Measurements from ENCODE around the gene KANSL3. TPM values are rescaled to one million over a fixed set of nuclear protein-coding genes. Genes with fewer than 3 reads are reported as not detected.
"Not testable (repeated sequence)": the region's sequence is repeated elsewhere in the genome, so short reads cannot be mapped to it uniquely, and the experiment has no call there.

KANSL3 gene
- total RNA-seq, 2 experiments from 2014 or later: 47.2 to 52.4 TPM

DNA sequence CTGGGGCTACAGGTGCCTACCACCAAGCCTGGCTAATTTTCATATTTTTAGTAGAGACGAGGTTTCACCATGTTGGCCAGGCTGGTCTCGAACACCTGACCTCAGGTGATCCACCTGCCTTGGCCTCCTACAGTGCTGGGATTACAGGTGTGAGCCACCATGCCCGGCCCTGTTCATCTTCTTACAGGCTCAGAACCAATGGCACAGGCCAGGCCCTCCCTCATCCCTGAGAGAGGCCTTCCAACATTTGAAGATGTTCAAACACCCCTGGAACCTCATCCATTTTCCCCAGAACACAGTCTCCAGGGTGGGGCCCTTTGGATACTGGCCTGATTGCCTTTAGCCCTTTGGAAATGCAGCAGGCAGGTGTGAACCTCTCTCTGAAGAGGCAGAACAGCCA lies 27.6 kb upstream of the KANSL3 start:
- H3K4me1 Mint-ChIP-seq; H3K9me3 Mint-ChIP-seq; H3K4me3 Mint-ChIP-seq; H3K27ac Mint-ChIP-seq; POLR2A ChIA-PET; H3K27me3 Mint-ChIP-seq; H3K36me3 Mint-ChIP-seq (ENCODE audit: low read depth); DNase-seq: not testable (repeated sequence)
- CTCF ChIA-PET: interaction anchor here (0.7 kb wide), 1 partner anchor 478 kb away, joined by 3 read pairs; no protein-coding TSS in a partner anchor

- ChIA-PET POLR2A (no interaction called here), CTCF (interaction anchor here (0.5 to 0.7 kb wide), 2 partner anchors 32 to 478 kb away, joined by 3 read pairs; no protein-coding TSS in a partner anchor)
- H3K27me3 Mint-ChIP-seq: no peaks in the 10 kb centered on the region
- no peak overlapping the region for H3K4me3 Mint-ChIP-seq
- no peak for DNase-seq
- H3K36me3 Mint-ChIP-seq (ENCODE audit: low read depth): no peaks in the 10 kb centered on the region
- H3K27ac Mint-ChIP-seq: no peak overlapping the region
- H3K9me3 Mint-ChIP-seq: peaks cover 4% of the 10 kb centered on the region
- no peaks in the 10 kb centered on the region for H3K4me1 Mint-ChIP-seq
Observed at GRCh38 chr2:96665083-96665569, 27.0 kb upstream of the KANSL3 start.

GRCh38 chr2:96664366-96664925 lies 26.3 kb upstream of the KANSL3 start:
- Mint-ChIP-seq H3K4me1 (no peaks in the 10 kb centered on the region), H3K27ac (no peak overlapping the region), H3K4me3 (no peak overlapping the region), H3K27me3 (no peaks in the 10 kb centered on the region), H3K9me3 (peaks cover 4% of the 10 kb centered on the region), H3K36me3 (ENCODE audit: low read depth) (no peaks in the 10 kb centered on the region)
- DNase-seq: no peak
- POLR2A ChIA-PET: no interaction called here
- CTCF ChIA-PET: interaction anchor here (0.5 to 1.0 kb wide), 2 partner anchors 31 to 257 kb away, joined by 3 read pairs; no protein-coding TSS in a partner anchor

DNA sequence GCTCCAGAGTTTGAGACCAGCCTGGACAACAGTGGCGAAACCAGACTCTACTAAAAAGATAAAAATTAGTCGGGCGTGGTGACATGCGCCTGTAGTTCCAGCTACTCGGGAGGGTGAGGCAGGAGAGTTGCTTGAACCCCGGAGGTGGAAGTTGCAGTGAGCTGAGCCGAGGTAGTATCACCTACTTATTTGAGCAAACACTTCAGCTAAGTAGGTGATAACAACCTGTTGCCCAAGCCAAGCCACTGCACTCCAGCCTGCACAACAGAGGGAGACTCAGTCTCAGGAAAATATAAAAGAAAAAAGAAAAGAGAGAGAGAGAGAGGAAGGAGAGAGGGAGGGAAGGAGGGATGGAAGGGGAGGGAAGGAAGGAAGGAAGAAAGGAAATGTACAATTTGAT lies 25.7 kb upstream of the KANSL3 start:
- POLR2A ChIA-PET: no interaction called here
- no peak for DNase-seq
- Mint-ChIP-seq H3K36me3 (ENCODE audit: low read depth) (no peaks in the 10 kb centered on the region), H3K4me3 (no peak overlapping the region), H3K27ac (no peak overlapping the region), H3K4me1 (no peaks in the 10 kb centered on the region), H3K9me3 (peaks cover 4% of the 10 kb centered on the region), H3K27me3 (no peaks in the 10 kb centered on the region)
- CTCF ChIA-PET: interaction anchor here (1.0 kb wide), 1 partner anchor 256 kb away, joined by 3 read pairs; no protein-coding TSS in a partner anchor

DNA sequence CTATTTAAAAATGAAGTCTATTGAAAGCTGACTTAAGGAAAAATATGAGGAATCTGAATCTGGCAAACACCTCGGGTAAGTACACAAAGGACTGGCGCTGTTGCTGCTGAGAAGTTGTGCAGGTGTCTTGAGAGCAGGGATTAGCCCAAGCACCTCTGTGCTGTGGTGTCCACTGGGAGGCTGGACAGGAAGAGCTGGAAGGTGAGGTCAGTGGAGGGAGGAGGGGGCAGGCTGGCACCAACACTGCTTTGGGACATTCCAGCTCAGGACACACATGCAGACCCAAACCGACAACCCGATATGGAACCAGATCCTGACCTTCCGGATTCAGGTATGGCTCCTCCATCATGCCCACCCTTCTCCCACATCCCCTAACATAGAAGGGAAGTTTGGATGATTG lies 25.1 kb upstream of the KANSL3 start:
- Mint-ChIP-seq H3K27me3 (peaks cover 2% of the 10 kb centered on the region), H3K4me3 (no peak overlapping the region), H3K36me3 (ENCODE audit: low read depth) (no peaks in the 10 kb centered on the region), H3K4me1 (no peaks in the 10 kb centered on the region), H3K27ac (no peak overlapping the region), H3K9me3 (peaks cover 4% of the 10 kb centered on the region)
- CTCF ChIA-PET: interaction anchor here (1.0 kb wide), 1 partner anchor 256 kb away, joined by 3 read pairs; no protein-coding TSS in a partner anchor
- no peak for DNase-seq
- POLR2A ChIA-PET: no interaction called here

DNA sequence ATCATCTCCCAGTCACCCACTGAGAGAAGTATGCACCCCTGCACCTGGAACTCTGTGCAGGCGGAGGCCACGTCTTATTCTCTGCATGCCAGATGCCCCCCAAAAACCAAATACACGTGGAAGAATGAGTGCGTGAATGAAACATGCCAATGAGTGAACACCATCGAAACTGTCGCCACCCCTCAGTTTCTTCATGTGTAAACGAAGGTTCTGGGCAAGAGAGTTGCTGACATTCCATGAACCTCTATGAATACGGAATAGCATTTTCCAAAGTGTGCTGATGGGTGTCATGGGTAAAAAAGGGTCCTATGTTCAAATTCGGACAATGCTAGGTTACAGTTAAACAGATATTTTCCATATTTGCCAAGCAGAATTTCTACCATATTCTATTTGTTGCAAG lies 24.2 kb upstream of the KANSL3 start:
- Mint-ChIP-seq H3K4me3 (no peak overlapping the region), H3K9me3 (peaks cover 4% of the 10 kb centered on the region), H3K27me3 (peaks cover 6% of the 10 kb centered on the region), H3K4me1 (no peaks in the 10 kb centered on the region), H3K27ac (no peak overlapping the region), H3K36me3 (ENCODE audit: low read depth) (no peaks in the 10 kb centered on the region)
- ChIA-PET CTCF (no interaction called here), POLR2A (no interaction called here)
- DNase-seq: no peak

GRCh38 chr2:96661324-96661723 lies 23.2 kb upstream of the KANSL3 start:
- no peaks in the 10 kb centered on the region for H3K36me3 Mint-ChIP-seq (ENCODE audit: low read depth)
- CTCF ChIA-PET: no interaction called here
- H3K4me3 Mint-ChIP-seq: no peak overlapping the region
- H3K27ac Mint-ChIP-seq: no peak overlapping the region
- H3K27me3 Mint-ChIP-seq: peaks cover 6% of the 10 kb centered on the region
- no peak for DNase-seq
- no peaks in the 10 kb centered on the region for H3K4me1 Mint-ChIP-seq
- peaks cover 4% of the 10 kb centered on the region for H3K9me3 Mint-ChIP-seq
- POLR2A ChIA-PET: no interaction called here

- H3K27me3 Mint-ChIP-seq: peaks cover 6% of the 10 kb centered on the region
Observed at GRCh38 chr2:96656540-96656939, 18.4 kb upstream of the KANSL3 start.

DNA sequence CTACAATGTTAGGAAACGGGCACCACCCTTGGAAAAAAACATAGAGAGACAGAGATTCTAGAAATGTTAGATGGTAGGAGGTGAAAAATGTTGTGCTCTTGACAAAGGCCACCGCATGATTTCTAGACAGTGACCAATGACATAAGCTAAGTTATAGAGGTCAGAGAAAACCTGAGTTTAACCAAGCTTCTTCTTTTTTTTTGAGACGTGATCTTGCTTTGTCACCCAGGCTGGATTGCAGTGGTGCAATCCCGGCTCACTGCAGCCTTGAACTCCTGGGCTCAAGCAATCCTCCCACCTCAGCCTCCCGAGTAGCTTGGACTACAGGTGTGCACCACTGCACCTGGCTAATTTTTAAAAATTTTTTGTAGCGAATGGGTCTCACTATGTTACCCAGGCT lies 17.4 kb upstream of the KANSL3 start:
- no peak for DNase-seq
- Mint-ChIP-seq H3K27me3 (peaks cover 6% of the 10 kb centered on the region), H3K36me3 (ENCODE audit: low read depth) (no peaks in the 10 kb centered on the region), H3K27ac (no peak overlapping the region), H3K4me3 (no peak overlapping the region), H3K4me1 (no peaks in the 10 kb centered on the region), H3K9me3 (no peaks in the 10 kb centered on the region)
- ChIA-PET CTCF (no interaction called here), POLR2A (no interaction called here)

More at GRCh38 chr2:96656540-96656939, 18.4 kb upstream of the KANSL3 start:
- Mint-ChIP-seq H3K27ac (no peak overlapping the region), H3K9me3 (no peaks in the 10 kb centered on the region), H3K4me3 (no peak overlapping the region), H3K36me3 (ENCODE audit: low read depth) (no peaks in the 10 kb centered on the region), H3K4me1 (no peaks in the 10 kb centered on the region)
- no peak for DNase-seq
- ChIA-PET POLR2A (no interaction called here), CTCF (no interaction called here)

DNA sequence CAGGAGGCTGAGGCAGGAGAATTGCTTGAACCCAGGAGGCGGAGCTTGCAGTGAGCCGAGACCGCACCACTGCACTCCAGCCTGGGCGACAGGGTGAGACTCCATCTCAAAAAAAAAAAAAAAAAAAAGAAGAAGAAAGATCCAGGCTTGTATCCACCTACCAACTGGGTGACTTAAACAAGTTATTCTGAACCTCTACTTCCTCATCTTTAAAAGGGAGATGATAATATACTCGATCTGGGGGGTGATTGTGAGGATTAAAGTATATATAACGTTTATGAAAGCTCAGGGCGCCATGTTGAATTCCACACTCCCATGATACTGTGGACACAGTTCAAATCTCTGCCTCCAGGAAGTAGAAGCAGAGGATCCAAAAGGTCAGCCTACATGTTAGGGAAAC lies 16.7 kb upstream of the KANSL3 start:
- POLR2A ChIA-PET; H3K27me3 Mint-ChIP-seq; H3K9me3 Mint-ChIP-seq; H3K36me3 Mint-ChIP-seq (ENCODE audit: low read depth); H3K4me3 Mint-ChIP-seq; DNase-seq; H3K27ac Mint-ChIP-seq; H3K4me1 Mint-ChIP-seq: not testable (repeated sequence)
- CTCF ChIA-PET: interaction anchor here (0.7 kb wide), 1 partner anchor 122 kb away, joined by 4 read pairs; no protein-coding TSS in a partner anchor

DNA sequence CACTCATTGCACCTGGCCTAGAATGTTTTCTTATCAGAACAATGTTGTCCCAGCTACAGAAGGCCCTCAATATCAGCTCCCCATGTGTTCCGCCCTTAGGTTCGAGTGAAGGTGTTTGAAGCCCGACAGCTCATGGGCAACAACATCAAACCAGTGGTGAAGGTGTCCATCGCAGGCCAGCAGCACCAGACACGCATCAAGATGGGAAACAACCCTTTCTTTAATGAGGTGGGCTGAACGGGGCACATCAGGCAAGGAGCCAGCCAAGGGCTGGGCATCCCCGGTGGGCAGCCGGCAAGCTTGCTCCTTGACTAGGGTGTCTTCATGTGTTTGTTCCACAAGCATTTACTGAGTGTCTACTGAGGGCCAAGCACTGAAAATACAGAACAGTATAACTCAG lies 13.7 kb upstream of the KANSL3 start:
- ChIA-PET POLR2A (no interaction called here), CTCF (interaction anchor here (0.7 kb wide), 1 partner anchor 535 kb away, joined by 3 read pairs; no protein-coding TSS in a partner anchor)
- Mint-ChIP-seq H3K4me3 (no peak overlapping the region), H3K27ac (no peak overlapping the region), H3K9me3 (no peaks in the 10 kb centered on the region), H3K4me1 (no peaks in the 10 kb centered on the region), H3K36me3 (ENCODE audit: low read depth) (no peaks in the 10 kb centered on the region), H3K27me3 (no peaks in the 10 kb centered on the region)
- no peak for DNase-seq

GRCh38 chr2:96649342-96649741 lies 11.2 kb upstream of the KANSL3 start:
- no peaks in the 10 kb centered on the region for H3K9me3 Mint-ChIP-seq
- ChIA-PET POLR2A (no interaction called here), CTCF (interaction anchor here (0.6 to 1.7 kb wide), 2 partner anchors 13 to 355 kb away, joined by 5 to 6 read pairs; no protein-coding TSS in a partner anchor)
- H3K4me3 Mint-ChIP-seq: no peak overlapping the region
- H3K27ac Mint-ChIP-seq: no peak overlapping the region
- H3K4me1 Mint-ChIP-seq: no peaks in the 10 kb centered on the region
- DNase-seq: no peak
- H3K36me3 Mint-ChIP-seq (ENCODE audit: low read depth): no peaks in the 10 kb centered on the region
- H3K27me3 Mint-ChIP-seq: no peaks in the 10 kb centered on the region

GRCh38 chr2:96648306-96648930 lies 10.3 kb upstream of the KANSL3 start:
- H3K27me3 Mint-ChIP-seq: no peaks in the 10 kb centered on the region
- H3K27ac Mint-ChIP-seq: no peak overlapping the region
- CTCF ChIA-PET: interaction anchor here (0.6 kb wide), 2 partner anchors 11 to 354 kb away, joined by 3 to 6 read pairs; no protein-coding TSS in a partner anchor
- H3K4me1 Mint-ChIP-seq: no peaks in the 10 kb centered on the region
- H3K36me3 Mint-ChIP-seq (ENCODE audit: low read depth): no peaks in the 10 kb centered on the region
- H3K9me3 Mint-ChIP-seq: no peaks in the 10 kb centered on the region
- POLR2A ChIA-PET: no interaction called here
- no peak overlapping the region for H3K4me3 Mint-ChIP-seq
- DNase-seq: no peak

Measured in activated CD4-positive, alpha-beta T cell treated with anti-CD3 and anti-CD28 coated beads, Interleukin-2, amount 10 ng/mL, durations not matched to agents 7 days and 5 days (primary cell).